GM10248 (cell line): ENCODE results near the gene TEX51.

Experiments
- CTCF ChIA-PET: fragments of 300-600 bp; sonication (Branson Sonifier 250); formaldehyde crosslinking; extraction: SDS; loops from one replicate; lab custom pipeline; 2021; ENCODE audit warnings: antibody characterized with exemption; lab: Yijun Ruan, JAX
- POLR2A ChIA-PET: fragments of 350-650 bp; sonication (Branson Sonifier 250); formaldehyde crosslinking; extraction: SDS; loops from one replicate; lab custom pipeline; 2020; ENCODE audit warnings: antibody characterized with exemption; lab: Yijun Ruan, JAX
- DNase-seq: peaks from one replicate; pipeline ENCODE4 v3.0.0; 2012; ENCODE audit errors: extremely low spot score
- CTCF ChIP-seq: IDR thresholded peaks from 2 replicates; pipeline ENCODE4 v1.5.1; 2012; ENCODE audit warnings: mild to moderate bottlenecking, low read depth; ENCODE audit errors: extremely low read depth, missing control alignments, control extremely low read depth

Gene TEX51

GRCh38 chr2:126910637-126911036 is 11.9 kb downstream of the TEX51 start:
- TF ChIP-seq CTCF: no peak
- no peak for DNase-seq
- ChIA-PET POLR2A (no interaction called here), CTCF (interaction anchor here (1.0 to 1.7 kb wide), 3 partner anchors 9 to 62 kb away, joined by 3 to 4 read pairs (median 3); no protein-coding TSS in a partner anchor)

GRCh38 chr2:126911111-126911796 is 12.6 kb downstream of the TEX51 start:
- no peak for DNase-seq
- no peak for TF ChIP-seq CTCF
- ChIA-PET CTCF (interaction anchor here (1.0 to 1.7 kb wide), 3 partner anchors 10 to 61 kb away, joined by 3 to 4 read pairs (median 3); no protein-coding TSS in a partner anchor), POLR2A (no interaction called here)

GRCh38 chr2:126912201-126912600 is 13.5 kb downstream of the TEX51 start:
- POLR2A ChIA-PET: no interaction called here
- DNase-seq: no peak
- TF ChIP-seq CTCF: no peak
- CTCF ChIA-PET: interaction anchor here (1.1 to 1.7 kb wide), 2 partner anchors 9 to 11 kb away, joined by 4 read pairs; no protein-coding TSS in a partner anchor

GRCh38 chr2:126913329-126913728 is 14.6 kb downstream of the TEX51 start:
- no peak for TF ChIP-seq CTCF
- ChIA-PET CTCF (interaction anchor here (1.1 kb wide), 1 partner anchor 8 kb away, joined by 4 read pairs; no protein-coding TSS in a partner anchor), POLR2A (no interaction called here)

GRCh38 chr2:126913881-126914615 is 15.4 kb downstream of the TEX51 start:
- no peak for DNase-seq
- ChIA-PET CTCF (interaction anchor here (1.1 kb wide), 1 partner anchor 26 kb away, joined by 3 read pairs; no protein-coding TSS in a partner anchor), POLR2A (no interaction called here)
- TF ChIP-seq CTCF: no peak

More at GRCh38 chr2:126913329-126913728, 14.6 kb downstream of the TEX51 start:
- no peak for DNase-seq

- no peak for DNase-seq
- TF ChIP-seq CTCF: no peak
- ChIA-PET CTCF (interaction anchor here (1.1 kb wide), 1 partner anchor 27 kb away, joined by 3 read pairs; no protein-coding TSS in a partner anchor), POLR2A (no interaction called here)
These were observed 16.3 kb downstream of the TEX51 start for GRCh38 chr2:126914811-126915500.
